Ovary (tissue), 3 donors: Measurements from ENCODE around the gene KCTD10.

ENCODE experiments used
- EP300 ChIP-seq: sonication (generic); formaldehyde crosslinking; IDR thresholded peaks from one replicate; pipeline ENCODE4 v1.6.1; 2017; ENCODE audit warnings: antibody characterized with exemption
- POLR2A ChIP-seq: fragments of 450-650 bp; IDR thresholded peaks from one replicate; pipeline ENCODE4 v1.6.1; 2017; ENCODE audit warnings: antibody characterized with exemption, mild to moderate bottlenecking, moderate library complexity
- TF ChIP-seq, protein P1 (sequence below), 3 donors: fragments of 450-650 bp in 2 of 3; fragments of 200-600 bp in 1 of 3; IDR thresholded peaks; one replicate each; pipeline versions ENCODE4 v1.5.1 to v1.8.0; 2016 to 2022; ENCODE audit warnings: antibody characterized with exemption in 3 of 3, mild to moderate bottlenecking in 1 of 3
- donor health status: DM: no; HTN: no; CAD: no.

GRCh38 chr12:109430244-109430643, 46.9 kb downstream of the KCTD10 start:
- TF ChIP-seq, protein P1, sequence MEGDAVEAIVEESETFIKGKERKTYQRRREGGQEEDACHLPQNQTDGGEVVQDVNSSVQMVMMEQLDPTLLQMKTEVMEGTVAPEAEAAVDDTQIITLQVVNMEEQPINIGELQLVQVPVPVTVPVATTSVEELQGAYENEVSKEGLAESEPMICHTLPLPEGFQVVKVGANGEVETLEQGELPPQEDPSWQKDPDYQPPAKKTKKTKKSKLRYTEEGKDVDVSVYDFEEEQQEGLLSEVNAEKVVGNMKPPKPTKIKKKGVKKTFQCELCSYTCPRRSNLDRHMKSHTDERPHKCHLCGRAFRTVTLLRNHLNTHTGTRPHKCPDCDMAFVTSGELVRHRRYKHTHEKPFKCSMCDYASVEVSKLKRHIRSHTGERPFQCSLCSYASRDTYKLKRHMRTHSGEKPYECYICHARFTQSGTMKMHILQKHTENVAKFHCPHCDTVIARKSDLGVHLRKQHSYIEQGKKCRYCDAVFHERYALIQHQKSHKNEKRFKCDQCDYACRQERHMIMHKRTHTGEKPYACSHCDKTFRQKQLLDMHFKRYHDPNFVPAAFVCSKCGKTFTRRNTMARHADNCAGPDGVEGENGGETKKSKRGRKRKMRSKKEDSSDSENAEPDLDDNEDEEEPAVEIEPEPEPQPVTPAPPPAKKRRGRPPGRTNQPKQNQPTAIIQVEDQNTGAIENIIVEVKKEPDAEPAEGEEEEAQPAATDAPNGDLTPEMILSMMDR (IDR thresholded peaks at IDR 0.05): no peak
- TF ChIP-seq POLR2A (no peak), EP300 (no peak)
